ENCODE measurements around the gene NDUFAF8. TPM values are rescaled to one million over a fixed set of nuclear protein-coding genes. Genes with fewer than 3 reads are reported as not detected.

The NDUFAF8 gene
- total RNA-seq, 2 experiments from 2014 or later = 129 to 165 TPM

GRCh38 chr17:81260641-81261040 lies 21.5 kb downstream of the NDUFAF8 start:
- H3K79me2 ChIP-seq (ENCODE audit: insufficient read depth, low read depth, low read length) = no peaks in the 10 kb centered on the region
- peaks cover 22% of the 10 kb centered on the region for H3K36me3 ChIP-seq (ENCODE audit: insufficient read depth, low read length)
- CTCF ChIA-PET (ENCODE audit: unreplicated experiment) = no interaction called here
- no peak overlapping the region for H3K27ac ChIP-seq (ENCODE audit: low read depth, low read length, poor library complexity, severe bottlenecking)
- H3K9me3 ChIP-seq (ENCODE audit: low read length) = no peaks in the 10 kb centered on the region
- no peak for DNase-seq (ENCODE audit: low spot score)
- H3K4me1 ChIP-seq (ENCODE audit: insufficient read depth, low read length, poor library complexity, severe bottlenecking) = no peaks in the 10 kb centered on the region
- intact Hi-C loops (cut with micrococcal nuclease; ENCODE audit: unreplicated experiment) = no loop called here
- no peaks in the 10 kb centered on the region for H4K20me1 ChIP-seq (ENCODE audit: insufficient read depth, low read length)
- TF ChIP-seq CTCF (conservative IDR thresholded peaks at IDR 0.05; ENCODE audit: low read length) = no peak
- no peak for TF ChIP-seq EZH2phosphoT487 (IDR thresholded peaks at IDR 0.05; ENCODE audit: borderline replicate concordance, low read depth, low read length)
- H2AFZ ChIP-seq (ENCODE audit: low read length) = no peak overlapping the region
- POLR2A ChIA-PET = interaction anchor here (0.5 kb wide), 1 partner anchor 228 kb away, joined by 4 read pairs; no protein-coding TSS in a partner anchor
- no TSS peak for BruUV-seq (replicated peaks)
- no peak overlapping the region for H3K4me3 ChIP-seq (ENCODE audit: low read depth, low read length, poor library complexity, severe bottlenecking)
- no peaks in the 10 kb centered on the region for H3K9me2 ChIP-seq (ENCODE audit: insufficient read depth, low read length)
- H3K4me2 ChIP-seq (ENCODE audit: low read length) = no peak overlapping the region

GRCh38 chr17:81261096-81261495 lies 22.0 kb downstream of the NDUFAF8 start:
- H3K79me2 ChIP-seq (ENCODE audit: insufficient read depth, low read depth, low read length) = no peaks in the 10 kb centered on the region
- no peak for DNase-seq (ENCODE audit: low spot score)
- intact Hi-C loops (cut with micrococcal nuclease; ENCODE audit: unreplicated experiment) = no loop called here
- no peaks in the 10 kb centered on the region for H4K20me1 ChIP-seq (ENCODE audit: insufficient read depth, low read length)
- ChIA-PET POLR2A (interaction anchor here (0.5 kb wide), 1 partner anchor 228 kb away, joined by 4 read pairs; no protein-coding TSS in a partner anchor), CTCF (ENCODE audit: unreplicated experiment) (no interaction called here)
- no peaks in the 10 kb centered on the region for H3K9me2 ChIP-seq (ENCODE audit: insufficient read depth, low read length)
- no peak overlapping the region for H3K4me2 ChIP-seq (ENCODE audit: low read length)
- no peak for TF ChIP-seq CTCF (conservative IDR thresholded peaks at IDR 0.05; ENCODE audit: low read length)
- TF ChIP-seq EZH2phosphoT487 (IDR thresholded peaks at IDR 0.05; ENCODE audit: borderline replicate concordance, low read depth, low read length) = no peak
- no peaks in the 10 kb centered on the region for H3K4me1 ChIP-seq (ENCODE audit: insufficient read depth, low read length, poor library complexity, severe bottlenecking)
- no peaks in the 10 kb centered on the region for H3K9me3 ChIP-seq (ENCODE audit: low read length)
- H3K4me3 ChIP-seq (ENCODE audit: low read depth, low read length, poor library complexity, severe bottlenecking) = no peak overlapping the region
- H2AFZ ChIP-seq (ENCODE audit: low read length) = no peak overlapping the region
- no TSS peak for BruUV-seq (replicated peaks)
- no peak overlapping the region for H3K27ac ChIP-seq (ENCODE audit: low read depth, low read length, poor library complexity, severe bottlenecking)
- peaks cover 27% of the 10 kb centered on the region for H3K36me3 ChIP-seq (ENCODE audit: insufficient read depth, low read length)

GRCh38 chr17:81261582-81262336 lies 22.6 kb downstream of the NDUFAF8 start:
- DNase-seq (ENCODE audit: low spot score) = no peak
- intact Hi-C loops (cut with micrococcal nuclease; ENCODE audit: unreplicated experiment) = no loop called here
- Histone ChIP-seq H3K36me3 (ENCODE audit: insufficient read depth, low read length) (peaks cover 28% of the 10 kb centered on the region), H2AFZ (ENCODE audit: low read length) (no peak overlapping the region), H3K4me1 (ENCODE audit: insufficient read depth, low read length, poor library complexity, severe bottlenecking) (no peaks in the 10 kb centered on the region), H3K9me3 (ENCODE audit: low read length) (no peaks in the 10 kb centered on the region), H3K9me2 (ENCODE audit: insufficient read depth, low read length) (no peaks in the 10 kb centered on the region), H4K20me1 (ENCODE audit: insufficient read depth, low read length) (no peaks in the 10 kb centered on the region), H3K4me3 (ENCODE audit: low read depth, low read length, poor library complexity, severe bottlenecking) (no peak overlapping the region), H3K4me2 (ENCODE audit: low read length) (no peak overlapping the region), H3K79me2 (ENCODE audit: insufficient read depth, low read depth, low read length) (no peaks in the 10 kb centered on the region), H3K27ac (ENCODE audit: low read depth, low read length, poor library complexity, severe bottlenecking) (no peak overlapping the region)
- ChIA-PET CTCF (ENCODE audit: unreplicated experiment) (no interaction called here), POLR2A (no interaction called here)
- BruUV-seq (replicated peaks) = no TSS peak
- TF ChIP-seq CTCF (conservative IDR thresholded peaks at IDR 0.05; ENCODE audit: low read length) = no peak
- TF ChIP-seq EZH2phosphoT487 (IDR thresholded peaks at IDR 0.05; ENCODE audit: borderline replicate concordance, low read depth, low read length) = no peak
